ENCODE results near the gene OSBP2. TPM values are rescaled to one million over a fixed set of nuclear protein-coding genes. Genes with fewer than 3 reads are reported as not detected.

The OSBP2 gene
- total RNA-seq, 4 donors from 2014 or later: 1.9 to 3.9 (median 3.0) TPM

- H3K27me3 ChIP-seq: no peaks in the 10 kb centered on the region
- H3K4me1 ChIP-seq: peaks cover 10 to 90% (median 37%) of the 10 kb centered on the region in 3 donors
- intact Hi-C loops (cut with DNase I): no loop called here
- peak overlapping the region in 3 of 4 donors; percentile 80 to 93 (median 92) for H3K27ac ChIP-seq
- WGBS, 2 donors: 76 to 95% methylated on average over 2 of the region's 2 CpGs
- no peak for DNase-seq
- no peak for TF ChIP-seq POLR2A (IDR thresholded peaks at IDR 0.05)
- TF ChIP-seq CTCF (IDR thresholded peaks at IDR 0.05): no peak
- H3K4me3 ChIP-seq: peak overlapping the region in 2 of 4 donors; percentile 8 to 25
- no peaks in the 10 kb centered on the region for H3K9me3 ChIP-seq
- no peaks in the 10 kb centered on the region for H3K36me3 ChIP-seq
Observed at GRCh38 chr22:30833322-30833721, 138.6 kb downstream of the OSBP2 start.

GRCh38 chr22:30837531-30837930 lies 142.9 kb downstream of the OSBP2 start:
- H3K4me1 ChIP-seq: peaks cover 3 to 76% (median 19%) of the 10 kb centered on the region in 3 donors
- no peaks in the 10 kb centered on the region for H3K9me3 ChIP-seq
- WGBS, 2 donors: 11 to 50% methylated on average over 5 of the region's 6 CpGs
- intact Hi-C loops (cut with DNase I): no loop called here
- peak overlapping the region; percentile 82 to 93 (median 90) for H3K27ac ChIP-seq
- DNase-seq: no peak
- no peaks in the 10 kb centered on the region for H3K36me3 ChIP-seq
- TF ChIP-seq CTCF (IDR thresholded peaks at IDR 0.05): no peak
- peak in 1 of 4 donors; percentile 42 for TF ChIP-seq POLR2A (IDR thresholded peaks at IDR 0.05)
- H3K4me3 ChIP-seq: no peak overlapping the region
- no peaks in the 10 kb centered on the region for H3K27me3 ChIP-seq

GRCh38 chr22:30838111-30838510 lies 143.4 kb downstream of the OSBP2 start:
- H3K9me3 ChIP-seq: no peaks in the 10 kb centered on the region
- H3K27ac ChIP-seq: peak overlapping the region; percentile 58 to 93 (median 90)
- H3K27me3 ChIP-seq: no peaks in the 10 kb centered on the region
- H3K4me3 ChIP-seq: no peak overlapping the region
- intact Hi-C loops (cut with DNase I): no loop called here
- no peak for DNase-seq
- H3K36me3 ChIP-seq: no peaks in the 10 kb centered on the region
- H3K4me1 ChIP-seq: peaks cover 3 to 70% (median 19%) of the 10 kb centered on the region in 3 donors
- no peak for TF ChIP-seq CTCF (IDR thresholded peaks at IDR 0.05)
- no peak for TF ChIP-seq POLR2A (IDR thresholded peaks at IDR 0.05)
- 61 to 62% methylated on average over 3 of the region's 3 CpGs for WGBS, 2 donors

GRCh38 chr22:30841273-30841672 lies 146.6 kb downstream of the OSBP2 start:
- no peaks in the 10 kb centered on the region for H3K27me3 ChIP-seq
- H3K4me3 ChIP-seq: no peak overlapping the region
- WGBS, 2 donors: 40 to 58% methylated on average over 5 of the region's 5 CpGs
- H3K9me3 ChIP-seq: no peaks in the 10 kb centered on the region
- H3K27ac ChIP-seq: peak overlapping the region; percentile 70 to 93 (median 85)
- TF ChIP-seq CTCF (IDR thresholded peaks at IDR 0.05): no peak
- TF ChIP-seq POLR2A (IDR thresholded peaks at IDR 0.05): no peak
- no peaks in the 10 kb centered on the region for H3K36me3 ChIP-seq
- no peak for DNase-seq
- intact Hi-C loops (cut with DNase I): no loop called here
- H3K4me1 ChIP-seq: peaks cover 3 to 43% (median 19%) of the 10 kb centered on the region in 3 donors

- WGBS, 2 donors: 71% methylated on average over 4 of the region's 4 CpGs
- no peaks in the 10 kb centered on the region for H3K27me3 ChIP-seq
- TF ChIP-seq POLR2A (IDR thresholded peaks at IDR 0.05) (no peak), CTCF (IDR thresholded peaks at IDR 0.05) (no peak)
- H3K36me3 ChIP-seq: no peaks in the 10 kb centered on the region
- no peak overlapping the region for H3K4me3 ChIP-seq
- no peaks in the 10 kb centered on the region for H3K9me3 ChIP-seq
- intact Hi-C loops (cut with DNase I): no loop called here
- peak overlapping the region in 1 of 4 donors; percentile 93 for H3K27ac ChIP-seq
- H3K4me1 ChIP-seq: peaks cover 3 to 23% (median 4%) of the 10 kb centered on the region in 3 donors
- no peak for DNase-seq
Observed at GRCh38 chr22:30843245-30843644, 148.6 kb downstream of the OSBP2 start.
